ENCODE data around the gene ADAMTS6.

DNA sequence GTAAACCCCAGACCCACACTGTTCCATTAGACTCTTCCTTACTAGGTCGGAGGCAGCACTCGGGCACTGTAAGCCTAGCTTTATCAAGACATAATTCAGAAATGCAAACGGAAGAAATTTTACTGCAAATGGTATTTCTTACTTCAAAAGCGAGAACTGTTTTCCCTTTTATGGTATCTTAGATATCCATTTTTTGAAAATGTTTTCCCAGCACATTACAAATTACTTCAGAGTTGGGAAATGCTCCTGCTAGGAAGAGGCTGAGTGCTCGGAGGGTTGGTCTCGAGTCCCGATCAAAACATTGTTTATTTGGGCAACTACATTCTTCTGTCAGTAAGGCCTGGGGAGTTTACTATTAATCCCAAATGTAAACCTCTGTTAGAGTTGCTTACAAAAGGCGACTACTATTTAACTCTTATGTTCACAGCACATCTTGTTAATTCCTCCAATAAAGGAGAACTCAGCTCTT, 380.1 kb downstream of the ADAMTS6 start:
- TF ChIP-seq POLR2A (IDR thresholded peaks at IDR 0.05; ENCODE audit: low read length) (no peak), GATA1 (IDR thresholded peaks at IDR 0.05; ENCODE audit: low read depth, low read length) (no peak)
